Measurements from ENCODE around the gene GTPBP2.
"Not testable (repeated sequence)": the region's sequence is repeated elsewhere in the genome, so short reads cannot be mapped to it uniquely, and the experiment has no call there.

The GTPBP2 gene

DNA sequence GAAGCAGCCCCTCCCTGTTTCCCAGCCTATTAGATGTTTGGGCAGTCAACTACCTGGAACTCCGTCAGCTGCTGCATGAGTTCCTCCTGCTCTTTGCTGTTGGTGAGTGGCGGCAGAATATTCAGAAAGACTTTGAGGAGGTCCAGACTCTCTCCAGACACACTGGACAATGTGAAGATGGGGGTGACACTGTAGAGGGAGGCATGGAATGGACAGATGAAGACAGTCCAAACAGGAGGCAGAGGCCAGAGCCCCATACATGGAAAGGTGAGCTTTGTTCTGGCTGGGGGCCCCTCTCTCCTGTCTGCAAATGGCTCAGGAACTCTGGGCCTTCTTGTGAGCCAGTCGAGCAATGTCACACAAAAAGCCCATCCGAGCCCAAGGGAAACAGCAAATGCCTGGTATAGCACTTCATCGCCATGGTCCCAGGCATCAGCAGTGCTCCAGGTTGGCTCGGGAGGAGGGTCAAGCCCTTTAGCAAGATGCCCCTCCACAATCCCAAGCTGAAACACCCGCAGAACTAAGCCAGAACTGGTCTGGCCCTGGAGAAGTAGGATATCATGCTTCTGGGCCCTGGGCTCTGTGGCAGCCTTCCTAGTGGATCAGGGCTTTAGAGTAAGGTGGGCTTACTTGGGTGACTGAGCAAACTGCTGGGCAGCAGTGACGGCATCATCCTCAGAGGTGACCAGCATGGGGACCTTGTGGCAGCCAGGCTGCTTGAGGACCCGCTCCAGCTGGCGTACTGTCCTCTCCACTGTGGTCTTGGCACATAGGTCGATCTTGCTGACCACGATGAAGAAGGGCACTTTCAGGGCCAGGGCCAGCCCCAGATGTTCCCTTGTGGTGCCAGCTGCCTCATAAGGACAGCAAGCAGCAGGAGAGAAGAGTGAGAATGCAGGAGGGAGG, 4.9 kb downstream of the GTPBP2 start:
- no peak for DNase-seq

DNA sequence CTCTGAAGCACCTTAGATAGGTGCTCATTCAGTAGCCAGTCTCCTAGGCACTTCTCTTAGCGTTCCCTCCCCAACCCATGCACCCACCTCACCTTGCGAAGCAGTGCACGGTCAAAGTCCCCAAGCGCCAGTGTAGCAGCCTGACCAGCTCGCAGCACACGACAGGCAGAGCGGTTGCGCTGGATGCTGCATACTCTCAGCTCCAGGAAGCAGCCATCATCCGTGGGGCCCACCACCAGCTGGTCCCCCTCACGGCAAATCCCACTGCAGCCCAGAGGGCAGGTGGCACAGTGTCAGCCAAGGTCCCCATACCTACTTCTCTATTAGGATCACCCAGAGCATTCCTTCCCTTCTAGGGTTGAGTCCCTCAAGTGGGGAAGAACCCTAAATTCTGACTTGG, 6.5 kb downstream of the GTPBP2 start:
- DNase-seq: no peak

- no peak for DNase-seq
These were observed 7.3 kb downstream of the GTPBP2 start for GRCh38 chr6:43621836-43622180.

GRCh38 chr6:43621078-43621835, 7.8 kb downstream of the GTPBP2 start:
- no peak for DNase-seq

GRCh38 chr6:43616725-43617472, 12.2 kb downstream of the GTPBP2 start:
- DNase-seq: no peak

DNA sequence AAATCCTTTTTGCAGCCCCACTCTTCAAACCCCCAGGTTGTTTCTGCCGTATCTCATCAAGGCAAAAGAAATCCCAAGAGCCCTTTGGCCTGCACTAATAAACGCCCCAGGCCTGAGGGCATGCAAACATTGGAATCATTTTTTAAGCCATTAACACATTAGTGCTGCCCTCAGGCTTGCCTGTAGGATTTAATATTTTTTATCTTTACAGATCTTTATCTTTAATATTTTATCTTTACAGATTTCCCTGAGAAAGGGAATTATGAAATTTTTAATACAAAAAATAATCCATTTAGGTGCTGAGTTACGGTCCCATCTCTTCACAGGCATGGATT, 14.7 kb downstream of the GTPBP2 start:
- no peak for DNase-seq

- DNase-seq: no peak
These were observed 15.2 kb downstream of the GTPBP2 start for GRCh38 chr6:43613721-43614395.

DNA sequence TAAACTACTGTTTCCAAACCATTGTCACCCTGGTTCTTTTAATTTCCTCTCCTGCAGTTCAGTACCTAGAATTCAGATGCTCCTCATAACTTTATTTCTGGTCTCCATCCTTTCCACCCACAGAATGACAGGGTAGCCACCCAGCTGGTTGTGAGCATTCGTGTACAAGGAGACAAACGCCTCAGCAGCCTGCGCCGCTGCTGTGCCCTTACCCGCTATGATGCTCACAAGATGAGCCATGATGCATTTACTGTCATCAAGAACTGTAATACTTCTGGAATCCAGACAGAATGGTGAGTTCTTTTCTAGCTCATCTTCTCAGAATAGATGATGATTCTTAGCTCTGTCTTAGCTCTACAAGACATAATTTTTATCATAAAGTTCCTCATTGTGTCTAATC, 18.6 kb downstream of the GTPBP2 start:
- DNase-seq: no peak

DNA sequence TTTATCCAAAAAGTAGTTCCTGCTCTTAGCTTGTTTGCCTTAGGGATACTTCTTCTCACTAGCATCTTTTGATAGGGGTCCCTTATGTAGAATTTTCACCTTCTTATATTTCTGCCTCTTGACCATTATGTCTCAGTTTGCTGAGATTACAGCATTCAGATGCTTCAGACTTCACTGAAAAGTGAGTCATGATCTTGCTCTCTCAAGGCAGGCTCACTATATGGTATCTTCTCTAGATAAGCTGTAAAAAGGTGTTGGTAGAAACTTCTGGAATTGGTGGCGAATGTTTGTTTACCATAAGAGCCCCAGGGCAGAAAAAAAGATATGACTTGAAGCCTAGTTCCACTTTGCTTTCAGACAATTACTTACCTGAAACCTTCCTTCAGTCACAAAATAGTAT, 19.7 kb downstream of the GTPBP2 start:
- no peak for DNase-seq

DNA sequence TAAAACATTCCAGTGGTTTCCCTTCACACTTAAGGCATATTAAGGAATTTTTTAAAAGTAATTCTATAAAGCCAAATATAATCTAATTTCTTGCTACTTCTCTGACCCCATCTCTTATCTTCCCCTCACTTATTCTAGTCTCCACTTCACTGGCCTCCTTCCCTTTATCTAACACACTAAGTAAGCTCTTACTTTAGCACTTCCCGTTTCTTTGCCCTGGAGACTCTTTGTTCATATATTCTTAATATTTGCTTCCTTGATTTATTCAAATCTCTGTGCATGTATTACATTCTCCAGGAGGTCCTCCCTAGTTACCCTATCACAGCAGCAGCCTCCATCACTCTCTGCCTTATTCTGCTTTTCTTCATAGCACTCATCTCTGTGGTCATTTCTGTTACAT, 20.3 kb downstream of the GTPBP2 start:
- DNase-seq: peak; percentile 35 to 46

- peak; percentile 39 to 86 for DNase-seq
These were observed 20.7 kb downstream of the GTPBP2 start for GRCh38 chr6:43608310-43608763.

GRCh38 chr6:43606019-43606418, 23.0 kb downstream of the GTPBP2 start:
- DNase-seq: no peak

GRCh38 chr6:43604174-43604573, 24.9 kb downstream of the GTPBP2 start:
- DNase-seq: no peak

DNA sequence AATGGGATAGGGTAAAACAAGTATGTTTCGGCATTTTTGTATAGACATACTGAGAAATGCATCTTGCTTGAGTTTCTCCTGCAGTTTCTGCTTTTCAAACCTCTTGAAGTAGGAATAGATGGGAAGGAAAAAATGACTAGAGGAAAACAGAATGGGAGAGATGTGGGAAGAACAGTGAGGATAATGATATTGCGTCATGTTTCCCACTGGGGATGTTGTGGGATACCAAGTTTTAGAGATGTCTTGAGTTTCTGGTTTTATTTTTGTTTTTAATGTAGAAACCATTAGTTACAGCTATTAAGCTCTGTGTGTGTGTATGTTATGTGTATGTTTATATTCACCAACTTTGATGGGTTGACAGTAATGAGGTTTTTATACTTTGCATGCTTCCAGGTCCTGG, 28.5 kb downstream of the GTPBP2 start:
- no peak for DNase-seq

DNA sequence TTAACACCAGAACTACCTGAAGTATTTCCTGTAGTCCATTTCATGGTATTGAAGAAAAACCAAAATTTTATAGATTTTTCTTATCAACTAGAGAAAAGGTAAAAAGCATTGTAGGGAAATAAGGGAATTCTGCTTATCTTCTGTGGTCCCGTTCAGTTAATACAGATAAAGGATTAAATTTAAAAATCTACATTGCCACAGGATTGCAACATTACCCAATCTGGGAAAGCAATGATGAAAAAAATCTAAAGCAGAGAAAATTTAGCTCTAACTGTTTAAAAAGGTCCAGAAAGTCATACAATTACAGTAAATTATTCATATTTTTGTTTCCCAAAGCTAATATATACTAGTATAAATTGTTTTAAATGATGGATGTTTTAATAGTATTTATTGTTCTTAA, 35.1 kb downstream of the GTPBP2 start:
- no peak for DNase-seq

DNA sequence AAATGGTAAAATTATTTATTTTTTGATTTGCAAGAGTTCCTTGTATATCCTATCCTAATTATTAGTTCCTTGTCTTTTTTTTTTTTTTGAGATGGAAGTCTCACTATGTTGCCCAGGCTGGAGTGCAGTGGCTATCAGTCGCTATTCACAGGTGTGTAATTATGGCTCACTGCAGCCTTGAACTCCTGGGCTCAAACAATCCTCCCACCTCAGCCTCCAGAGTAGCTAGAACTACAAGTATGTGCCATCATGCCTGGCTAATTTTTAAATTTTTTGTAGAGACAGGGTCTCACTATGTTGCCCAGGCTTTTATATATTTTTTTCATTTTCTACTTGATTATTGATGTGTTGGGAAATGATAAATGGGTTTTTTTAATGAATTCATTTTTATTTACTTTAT, 39.5 kb downstream of the GTPBP2 start:
- not testable (repeated sequence) for DNase-seq

GRCh38 chr6:43588194-43588593, 40.9 kb downstream of the GTPBP2 start:
- no peak for DNase-seq

- no peak for DNase-seq
These were observed 44.0 kb downstream of the GTPBP2 start for GRCh38 chr6:43584892-43585570.

GRCh38 chr6:43582911-43583310, 46.2 kb downstream of the GTPBP2 start:
- DNase-seq: no peak

DNA sequence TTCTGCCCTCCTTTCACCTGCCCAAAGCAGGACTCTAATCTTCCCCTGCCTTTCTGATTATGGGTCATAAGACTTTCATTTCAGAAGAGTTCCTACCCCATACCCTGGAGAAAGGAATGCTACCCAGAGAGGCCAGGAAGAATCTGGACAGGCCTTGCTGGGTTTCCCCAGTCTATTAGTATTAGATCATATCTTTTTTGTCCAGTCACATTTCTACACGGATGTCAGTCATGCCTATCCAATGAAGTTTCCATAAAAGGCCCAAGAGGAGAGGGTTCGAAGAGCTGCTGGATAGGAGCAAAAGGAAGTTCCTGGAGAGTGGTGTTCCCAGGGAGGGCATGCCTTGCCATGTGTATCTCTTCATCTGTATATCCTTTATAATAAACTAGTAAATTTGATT, 49.9 kb downstream of the GTPBP2 start:
- DNase-seq: no peak

GRCh38 chr6:43578748-43579147, 50.3 kb downstream of the GTPBP2 start:
- no peak for DNase-seq

Data from inflammatory macrophage treated with lipopolysaccharide for 1 hour (primary cell).